NCI-H1694 (cell line): ENCODE measurements around the gene MICAL3.
"Not testable (repeated sequence)": the region's sequence is repeated elsewhere in the genome, so short reads cannot be mapped to it uniquely, and the experiment has no call there.

Experiments used
- DNase-seq: peaks from one replicate; lab custom pipeline; 2025; lab: John Stamatoyannopoulos, UW

MICAL3 gene

GRCh38 chr22:17777717-17778044 lies 246.7 kb downstream of the MICAL3 start:
- no peak for DNase-seq

GRCh38 chr22:17777005-17777716 lies 247.2 kb downstream of the MICAL3 start:
- DNase-seq, result no peak

- DNase-seq, result no peak
Observed at GRCh38 chr22:17775781-17776465, 248.4 kb downstream of the MICAL3 start.

- DNase-seq, result no peak
Observed at GRCh38 chr22:17774926-17775685, 249.3 kb downstream of the MICAL3 start.

- no peak for DNase-seq
Observed at GRCh38 chr22:17774206-17774925, 250.0 kb downstream of the MICAL3 start, which contains the start of gene BID. Gene BID (minus strand): TSS chr22:17774469. CDS start chr22:17750116, 24,353 bp downstream.

GRCh38 chr22:17773606-17774205 lies 250.7 kb downstream of the MICAL3 start:
- no peak for DNase-seq

- no peak for DNase-seq
Observed at GRCh38 chr22:17772958-17773605, 251.3 kb downstream of the MICAL3 start.

GRCh38 chr22:17772249-17772957 lies 252.0 kb downstream of the MICAL3 start:
- no peak for DNase-seq

- DNase-seq, result no peak
Observed at GRCh38 chr22:17770180-17771077, 253.9 kb downstream of the MICAL3 start.

- no peak for DNase-seq
Observed at GRCh38 chr22:17769716-17770082, 254.7 kb downstream of the MICAL3 start.

- no peak for DNase-seq
Observed at GRCh38 chr22:17769013-17769715, 255.2 kb downstream of the MICAL3 start.

- DNase-seq, result no peak
Observed at GRCh38 chr22:17767233-17768065, 256.9 kb downstream of the MICAL3 start.

- DNase-seq, result not testable (repeated sequence)
Observed at GRCh38 chr22:17764852-17765251, 259.5 kb downstream of the MICAL3 start.

GRCh38 chr22:17764036-17764435 lies 260.3 kb downstream of the MICAL3 start:
- DNase-seq, result no peak

GRCh38 chr22:17763442-17763841 lies 260.9 kb downstream of the MICAL3 start:
- not testable (repeated sequence) for DNase-seq

- no peak for DNase-seq
Observed at GRCh38 chr22:17761138-17761488, 263.2 kb downstream of the MICAL3 start.

- DNase-seq, result peak; percentile 19
Observed at GRCh38 chr22:17754233-17754925, 270.0 kb downstream of the MICAL3 start.
